T47D (cell line): ENCODE results near the gene XKR7.

ENCODE experiments used
- DNase-seq, 2 experiments: peaks; one replicate each; pipeline versions ENCODE4 v3.0.0 to v3.0.0-alpha.2; 2011 to 2012; ENCODE audit warnings: low read depth in 1 of 2, low spot score in 1 of 2
- JUND ChIP-seq: IDR thresholded peaks from 2 replicates; pipeline ENCODE4 v1.6.1; 2012; ENCODE audit warnings: low read depth
- in situ Hi-C: cut with HindIII; loops from 2 replicates; pipeline ENCODE4 v1.10.0; 2016; ENCODE audit warnings: low sequenced_read_pairs, low pct_unique_long_range_greater_than_20kb

The XKR7 gene

GRCh38 chr20:32034581-32035425 lies 66.9 kb downstream of the XKR7 start:
- in situ Hi-C loops: no loop called here
- peak; percentile 45 to 70 for DNase-seq
- no peak for TF ChIP-seq JUND

GRCh38 chr20:32035426-32035779 lies 67.5 kb downstream of the XKR7 start:
- no peak for DNase-seq
- in situ Hi-C loops: no loop called here
- no peak for TF ChIP-seq JUND

GRCh38 chr20:32036252-32036651 lies 68.3 kb downstream of the XKR7 start:
- no peak for TF ChIP-seq JUND
- no peak for DNase-seq
- in situ Hi-C loops: no loop called here

- no peak for TF ChIP-seq JUND
- in situ Hi-C loops: no loop called here
- DNase-seq: no peak
These were observed 69.0 kb downstream of the XKR7 start for GRCh38 chr20:32036716-32037485.

- in situ Hi-C loops: no loop called here
- no peak for TF ChIP-seq JUND
- no peak for DNase-seq
These were observed 70.0 kb downstream of the XKR7 start for GRCh38 chr20:32037929-32038328.

GRCh38 chr20:32040142-32040953 lies 72.4 kb downstream of the XKR7 start:
- in situ Hi-C loops: no loop called here
- no peak for TF ChIP-seq JUND
- peak; percentile 61 to 87 for DNase-seq

- no peak for TF ChIP-seq JUND
- in situ Hi-C loops: no loop called here
- no peak for DNase-seq
These were observed 78.0 kb downstream of the XKR7 start for GRCh38 chr20:32045999-32046398.

DNA sequence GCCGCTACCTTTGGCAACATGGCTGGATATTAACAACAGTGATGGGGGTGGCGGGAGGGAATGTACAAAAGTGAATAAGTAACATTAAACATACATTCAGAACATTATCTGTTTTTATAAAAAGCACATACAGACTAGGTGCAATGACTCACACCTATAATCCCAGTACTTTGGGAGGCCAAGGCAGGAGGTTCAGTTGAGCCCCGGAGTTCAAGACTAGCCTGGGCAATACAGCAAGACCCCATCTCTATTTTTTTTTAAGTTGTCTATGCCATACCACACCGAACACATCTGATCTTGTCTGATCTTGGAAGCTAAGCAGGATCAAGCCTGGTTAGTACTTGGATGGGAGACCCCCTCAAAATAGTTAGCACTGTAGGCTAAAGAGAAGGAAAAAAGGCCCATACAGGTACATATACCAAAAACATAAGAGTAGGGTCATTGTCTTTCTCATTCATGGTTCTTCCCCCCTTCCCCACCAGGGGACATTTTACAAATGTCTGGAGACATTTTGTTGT lies 82.4 kb downstream of the XKR7 start:
- in situ Hi-C loops: no loop called here
- no peak for DNase-seq
- no peak for TF ChIP-seq JUND

DNA sequence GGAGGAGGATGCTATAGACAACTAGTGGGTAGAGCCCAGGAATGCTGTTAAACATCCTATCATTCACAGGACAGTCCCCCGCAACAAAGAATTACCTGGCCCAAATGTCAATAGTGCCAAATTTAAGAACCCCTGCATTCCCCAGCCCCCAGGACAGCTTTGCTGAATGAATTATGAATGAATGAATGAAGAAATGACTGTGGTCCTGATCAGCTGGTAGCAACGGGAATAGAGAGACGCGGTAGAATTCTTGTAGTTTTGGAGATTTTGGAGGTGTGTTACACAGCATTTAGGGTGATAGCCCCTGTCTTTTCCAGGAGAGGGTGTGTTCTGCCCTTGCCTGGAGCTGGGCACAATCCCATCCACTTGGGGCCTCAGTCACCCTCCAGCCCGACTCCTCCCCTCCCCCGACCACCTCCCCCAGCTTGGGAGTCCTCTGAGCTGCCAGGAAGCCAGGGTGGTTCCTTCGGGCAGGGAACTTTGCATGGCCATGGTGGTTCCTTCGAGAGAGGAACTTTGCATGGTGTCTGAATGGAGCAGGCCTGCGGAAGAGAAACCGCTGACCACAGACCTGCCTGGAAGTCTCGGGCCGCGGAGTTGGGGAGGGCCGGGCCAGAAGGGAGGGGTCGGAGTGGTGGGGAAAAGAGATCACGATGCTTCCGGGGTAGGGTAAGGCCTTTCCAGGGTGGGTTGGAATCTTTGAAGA lies 83.1 kb downstream of the XKR7 start:
- in situ Hi-C loops: no loop called here

GRCh38 chr20:32051720-32052089 lies 83.8 kb downstream of the XKR7 start:
- in situ Hi-C loops: no loop called here
- TF ChIP-seq JUND: no peak
- no peak for DNase-seq

More for the DNA sequence above, 83.1 kb downstream of the XKR7 start:
- DNase-seq: no peak
- no peak for TF ChIP-seq JUND

DNA sequence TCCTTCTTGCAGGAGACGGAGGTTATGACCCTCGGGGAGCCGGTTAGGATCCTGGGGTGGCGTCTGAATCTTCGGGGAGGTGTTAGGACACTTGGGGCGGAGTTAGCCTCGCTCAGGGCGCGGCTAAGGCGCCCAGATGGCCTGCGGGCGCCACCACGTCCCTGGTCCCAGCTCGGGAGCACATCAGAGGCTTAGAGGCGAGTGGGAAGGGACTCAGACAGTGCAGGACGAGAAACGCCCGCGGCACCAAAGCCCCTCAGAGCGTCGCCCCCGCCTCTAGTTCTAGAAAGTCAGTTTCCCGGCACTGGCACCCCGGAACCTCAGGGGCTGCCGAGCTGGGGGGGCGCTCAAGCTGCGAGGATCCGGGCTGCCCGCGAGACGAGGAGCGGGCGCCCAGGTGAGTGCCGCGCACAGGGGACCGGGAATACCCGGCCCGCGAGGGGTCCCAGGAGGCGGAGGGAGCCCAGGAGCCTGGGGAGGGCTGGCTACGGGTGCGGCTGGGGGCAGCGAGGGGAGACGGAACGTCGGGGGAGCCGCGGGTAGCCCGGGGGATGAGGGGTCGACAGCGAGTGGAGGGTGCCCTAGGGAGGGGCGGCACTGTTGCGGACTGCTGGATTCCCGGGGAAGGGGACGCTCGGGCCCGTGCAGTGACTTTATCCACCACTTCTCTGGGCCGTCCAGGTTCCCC lies 84.3 kb downstream of the XKR7 start, which contains the start of gene HCK:
TSS of gene HCK (plus strand) at position 153 of the 688 bp plus-strand sequence.
- in situ Hi-C loops: no loop called here
- DNase-seq: no peak
- no peak for TF ChIP-seq JUND
